ENCODE measurements around the gene GOPC.

- TF ChIP-seq TP53 (CRISPR knock-in tag; IDR thresholded peaks at IDR 0.05): no peak
- TF ChIP-seq CTCF (IDR thresholded peaks at IDR 0.05): no peak
- TF ChIP-seq ZNF317 (CRISPR knock-in tag; IDR thresholded peaks at IDR 0.05; ENCODE audit: borderline replicate concordance, low read depth): no peak
- no peak for TF ChIP-seq JAZF1 (CRISPR knock-in tag; IDR thresholded peaks at IDR 0.05)
These were observed 87.7 kb downstream of the GOPC start for GRCh38 chr6:117514655-117515054.
